ENCODE measurements around the gene CNTN4. TPM values are rescaled to one million over a fixed set of nuclear protein-coding genes. Genes with fewer than 3 reads are reported as not detected.

CNTN4 gene
- total RNA-seq, 6 donors from 2014 or later: 1.0 to 13.5 (median 6.3) TPM

DNA sequence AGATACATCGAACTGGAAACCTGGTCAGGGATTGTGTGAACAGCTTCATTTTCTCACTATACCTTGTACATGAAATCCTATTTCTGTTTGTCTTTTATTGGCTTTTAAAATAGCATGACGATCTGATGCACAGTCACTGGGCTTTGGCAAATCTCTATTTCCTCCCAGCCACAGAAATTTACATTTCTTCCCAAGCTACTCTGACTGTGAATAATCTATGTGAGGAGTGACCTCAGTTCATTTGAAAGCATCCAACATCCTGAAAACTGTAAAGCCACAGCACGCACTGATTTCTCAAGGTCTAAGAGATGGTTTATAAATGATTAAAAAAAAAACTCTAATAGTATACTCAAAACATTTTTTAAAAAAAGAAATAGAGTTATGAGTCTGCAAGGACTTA, 561.2 kb downstream of the CNTN4 start:
- no peak for TF ChIP-seq POLR2A (IDR thresholded peaks at IDR 0.05)
- no peak for TF ChIP-seq EP300 (IDR thresholded peaks at IDR 0.05)
- TF ChIP-seq, protein P1, sequence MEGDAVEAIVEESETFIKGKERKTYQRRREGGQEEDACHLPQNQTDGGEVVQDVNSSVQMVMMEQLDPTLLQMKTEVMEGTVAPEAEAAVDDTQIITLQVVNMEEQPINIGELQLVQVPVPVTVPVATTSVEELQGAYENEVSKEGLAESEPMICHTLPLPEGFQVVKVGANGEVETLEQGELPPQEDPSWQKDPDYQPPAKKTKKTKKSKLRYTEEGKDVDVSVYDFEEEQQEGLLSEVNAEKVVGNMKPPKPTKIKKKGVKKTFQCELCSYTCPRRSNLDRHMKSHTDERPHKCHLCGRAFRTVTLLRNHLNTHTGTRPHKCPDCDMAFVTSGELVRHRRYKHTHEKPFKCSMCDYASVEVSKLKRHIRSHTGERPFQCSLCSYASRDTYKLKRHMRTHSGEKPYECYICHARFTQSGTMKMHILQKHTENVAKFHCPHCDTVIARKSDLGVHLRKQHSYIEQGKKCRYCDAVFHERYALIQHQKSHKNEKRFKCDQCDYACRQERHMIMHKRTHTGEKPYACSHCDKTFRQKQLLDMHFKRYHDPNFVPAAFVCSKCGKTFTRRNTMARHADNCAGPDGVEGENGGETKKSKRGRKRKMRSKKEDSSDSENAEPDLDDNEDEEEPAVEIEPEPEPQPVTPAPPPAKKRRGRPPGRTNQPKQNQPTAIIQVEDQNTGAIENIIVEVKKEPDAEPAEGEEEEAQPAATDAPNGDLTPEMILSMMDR (IDR thresholded peaks at IDR 0.05): no peak
- TF ChIP-seq POLR2AphosphoS5 (IDR thresholded peaks at IDR 0.05): no peak
- Histone ChIP-seq H3K27me3 (no peaks in the 10 kb centered on the region), H3K27ac (no peak overlapping the region), H3K4me3 (no peak overlapping the region), H3K36me3 (no peaks in the 10 kb centered on the region), H3K4me1 (no peaks in the 10 kb centered on the region), H3K9me3 (no peaks in the 10 kb centered on the region)
- no peak for DNase-seq
- WGBS, 2 donors: 40 to 41% methylated on average over 3 of the region's 3 CpGs
- no peak for ATAC-seq (ENCODE audit: low FRiP score in 2 of 2)

DNA sequence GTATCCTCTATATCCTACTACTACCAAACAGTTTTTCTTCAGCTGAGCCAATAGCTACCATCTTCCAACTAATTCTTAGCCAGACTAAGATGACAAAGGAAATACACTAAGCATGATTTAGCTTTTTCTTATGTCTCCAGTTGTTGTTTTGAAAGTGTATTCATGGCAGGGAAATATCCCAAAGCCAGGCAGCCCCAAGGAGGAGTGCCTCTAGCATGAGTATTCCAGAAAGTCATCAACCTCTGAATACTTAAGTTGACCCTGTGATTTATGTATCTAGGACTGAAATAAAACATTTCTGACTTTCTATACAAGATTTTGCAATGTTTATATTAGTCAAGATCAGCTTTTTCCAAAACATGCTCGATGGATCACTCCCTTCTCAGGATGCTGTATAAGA, 562.4 kb downstream of the CNTN4 start:
- no peaks in the 10 kb centered on the region for H3K9me3 ChIP-seq
- H3K27me3 ChIP-seq: no peaks in the 10 kb centered on the region
- no peak overlapping the region for H3K27ac ChIP-seq
- no peaks in the 10 kb centered on the region for H3K4me1 ChIP-seq
- H3K4me3 ChIP-seq: no peak overlapping the region
- no peaks in the 10 kb centered on the region for H3K36me3 ChIP-seq
- 71 to 74% methylated on average over 1 of the region's 1 CpG for WGBS, 2 donors
- ATAC-seq (ENCODE audit: low FRiP score in 2 of 2): no peak
- TF ChIP-seq, protein P1 (IDR thresholded peaks at IDR 0.05): no peak
- no peak for DNase-seq

DNA sequence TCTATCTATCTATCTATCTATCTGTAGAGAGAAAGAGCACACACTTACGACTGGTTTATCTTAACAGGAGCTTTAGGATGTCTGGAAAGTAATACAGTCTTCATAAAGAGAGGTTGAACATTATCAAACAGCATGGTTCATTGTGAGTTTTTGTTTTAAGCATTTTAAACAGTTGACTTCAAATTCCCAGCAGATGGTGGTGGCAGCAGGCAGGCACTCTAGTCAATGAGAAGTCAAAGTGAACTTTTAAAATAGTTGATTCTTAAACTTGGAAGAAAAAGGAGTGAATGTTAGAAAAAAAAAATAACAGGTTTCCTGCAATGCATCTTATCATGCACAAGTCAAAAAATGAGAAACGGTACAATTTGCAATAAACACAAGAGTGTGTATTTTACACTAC, 578.8 kb downstream of the CNTN4 start:
- 80 to 83% methylated on average over 2 of the region's 2 CpGs for WGBS, 2 donors
- DNase-seq (no peak), ATAC-seq (ENCODE audit: low FRiP score in 2 of 2) (no peak)
- H3K4me1 ChIP-seq: no peaks in the 10 kb centered on the region
- no peak overlapping the region for H3K27ac ChIP-seq
- TF ChIP-seq POLR2A (IDR thresholded peaks at IDR 0.05): no peak
- TF ChIP-seq, protein P1 (IDR thresholded peaks at IDR 0.05): no peak
- H3K27me3 ChIP-seq: no peaks in the 10 kb centered on the region
- no peak overlapping the region for H3K4me3 ChIP-seq
- H3K36me3 ChIP-seq: no peaks in the 10 kb centered on the region
- H3K9me3 ChIP-seq: no peaks in the 10 kb centered on the region

DNA sequence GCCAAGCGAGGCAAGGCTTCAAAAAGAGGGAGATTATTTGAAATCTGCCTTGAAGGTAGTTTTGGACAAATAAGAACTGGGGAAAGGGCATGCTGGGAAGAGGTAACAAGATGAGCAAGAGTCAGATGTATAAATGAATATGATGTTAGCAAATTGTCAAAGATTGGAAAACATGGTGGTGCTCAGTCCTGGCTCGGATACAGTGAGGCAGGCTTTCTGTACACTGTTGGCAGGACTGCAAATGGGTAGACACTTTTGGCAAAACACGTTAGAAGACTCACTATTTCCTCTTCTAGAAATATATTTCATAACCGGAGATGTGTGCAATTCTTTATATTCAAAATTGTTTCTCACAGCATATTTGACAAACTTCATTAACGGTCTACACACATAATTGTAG, 581.6 kb downstream of the CNTN4 start:
- Histone ChIP-seq H3K4me1 (no peaks in the 10 kb centered on the region), H3K4me3 (no peak overlapping the region), H3K27ac (no peak overlapping the region), H3K36me3 (no peaks in the 10 kb centered on the region), H3K27me3 (no peaks in the 10 kb centered on the region), H3K9me3 (no peaks in the 10 kb centered on the region)
- no peak for DNase-seq
- ATAC-seq (ENCODE audit: low FRiP score in 2 of 2): no peak
- WGBS, 2 donors: 83 to 84% methylated on average over 5 of the region's 5 CpGs
- no peak for TF ChIP-seq EP300 (IDR thresholded peaks at IDR 0.05)
- TF ChIP-seq POLR2A (IDR thresholded peaks at IDR 0.05): no peak
- TF ChIP-seq, protein P1 (IDR thresholded peaks at IDR 0.05): no peak
- TF ChIP-seq POLR2AphosphoS5 (IDR thresholded peaks at IDR 0.05): no peak

DNA sequence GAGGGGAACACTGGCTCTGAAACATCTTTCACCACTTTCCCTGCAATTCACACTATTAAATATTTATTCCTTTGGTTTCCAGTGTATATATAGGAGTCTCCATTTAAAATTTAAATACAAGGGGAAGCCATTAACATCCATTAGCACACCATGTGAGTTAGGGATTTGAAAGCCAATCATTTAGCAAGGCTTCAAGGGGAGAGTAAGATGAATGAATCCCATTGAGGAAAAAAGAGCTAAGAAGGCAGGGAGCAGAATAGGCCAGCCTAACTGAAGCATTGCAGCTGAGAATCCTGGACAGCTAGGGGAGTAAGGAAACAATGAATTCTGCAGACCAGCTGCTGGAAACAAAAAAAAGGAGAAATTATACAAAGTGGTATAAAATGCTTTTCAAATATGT, 585.4 kb downstream of the CNTN4 start:
- Histone ChIP-seq H3K36me3 (no peaks in the 10 kb centered on the region), H3K4me1 (no peaks in the 10 kb centered on the region), H3K27ac (no peak overlapping the region), H3K4me3 (no peak overlapping the region), H3K9me3 (no peaks in the 10 kb centered on the region), H3K27me3 (no peaks in the 10 kb centered on the region)
- DNase-seq (no peak), ATAC-seq (ENCODE audit: low FRiP score in 2 of 2) (no peak)
- no peak for TF ChIP-seq POLR2A (IDR thresholded peaks at IDR 0.05)
- no peak for TF ChIP-seq EP300 (IDR thresholded peaks at IDR 0.05)
- TF ChIP-seq, protein P1 (IDR thresholded peaks at IDR 0.05): no peak
- TF ChIP-seq POLR2AphosphoS5 (IDR thresholded peaks at IDR 0.05): no peak

Measured in upper lobe of left lung (tissue), 6 donors.